Upper lobe of left lung (tissue), 6 donors: ENCODE data around the gene KCNF1. TPM values are rescaled to one million over a fixed set of nuclear protein-coding genes. Genes with fewer than 3 reads are reported as not detected.

Source experiments
- ATAC-seq, 2 donors: fragments of 200-7000 bp; cut with Tn5 transposase; one replicate each; pipeline ENCODE4 v1.9.1; 2022; ENCODE audit warnings: mild to moderate bottlenecking in 2 of 2, moderate library complexity in 2 of 2; ENCODE audit not compliant: low FRiP score in 2 of 2
- DNase-seq, 2 donors: peaks; one replicate each; pipeline ENCODE4 v3.0.0-alpha.2; 2019 to 2020
- H3K27ac ChIP-seq, 4 donors: fragments of 200-600 bp; sonication (generic); one replicate each; pipeline ENCODE4 v1.5.1; 2016 to 2019
- H3K27me3 ChIP-seq, 4 donors: fragments of 200-600 bp; sonication (generic); one replicate each; pipeline ENCODE4 v1.5.1; 2017 to 2019
- H3K36me3 ChIP-seq, 4 donors: fragments of 200-600 bp; sonication (generic); one replicate each; pipeline ENCODE4 v1.5.1; 2016 to 2019
- H3K4me1 ChIP-seq, 4 donors: fragments of 200-600 bp; sonication (generic); one replicate each; pipeline ENCODE4 v1.5.1; 2018 to 2019
- H3K4me3 ChIP-seq, 4 donors: fragments of 200-600 bp; sonication (generic); one replicate each; pipeline ENCODE4 v1.5.1; 2017 to 2019; ENCODE audit warnings: mild to moderate bottlenecking in 2 of 4, moderate library complexity in 1 of 4
- H3K9me3 ChIP-seq, 4 donors: fragments of 200-600 bp; sonication (generic); one replicate each; pipeline ENCODE4 v1.5.1; 2018 to 2019
- CTCF ChIP-seq, 6 experiments: fragments of 450-650 bp in 4 of 6; fragments of 200-600 bp in 2 of 6; sonication (generic) in 2 of 6; IDR thresholded peaks; one replicate each; pipeline ENCODE4 v1.5.1; 2016 to 2019; ENCODE audit warnings: antibody characterized with exemption in 6 of 6
- EP300 ChIP-seq, 4 donors: sonication (generic); formaldehyde crosslinking; IDR thresholded peaks; one replicate each; pipeline ENCODE4 v1.5.1; 2017; ENCODE audit warnings: antibody characterized with exemption in 4 of 4, control low read depth in 2 of 4
- POLR2A ChIP-seq, 4 donors: fragments of 450-650 bp; IDR thresholded peaks; one replicate each; pipeline ENCODE4 v1.5.1; 2016 to 2017; ENCODE audit warnings: antibody characterized with exemption in 4 of 4, mild to moderate bottlenecking in 2 of 4
- POLR2AphosphoS5 ChIP-seq, 2 donors: sonication (generic); formaldehyde crosslinking; IDR thresholded peaks; one replicate each; pipeline ENCODE4 v1.5.1; 2017; ENCODE audit warnings: antibody characterized with exemption in 2 of 2
- WGBS, 2 donors: methylation state at CpG; one replicate each; pipeline ENCODE4 v1.1.5; 2017 to 2018; 5-methylcytosine and 5-hydroxymethylcytosine counted together
- total RNA-seq, 6 donors: library from RNA; depleted of rRNA in 4 of 6; stranded (reverse); fragments of >200 nt in 4 of 6; gene quantifications; one replicate each; pipeline versions ENCODE4 v1.1.0 to v1.2.1, GENCODE V29; 2016 to 2021
- donor health status: DM: no; HTN: no; CAD: no; lungs with moderate emphysema.
- donor health status: DM: no; HTN: yes; CAD: no; lungs with severe emphysema.

KCNF1 gene
- total RNA-seq, 6 donors from 2014 or later = 0.15 to 1.1 TPM; not detected in 4

- H3K36me3 ChIP-seq = no peaks in the 10 kb centered on the region
- TF ChIP-seq POLR2AphosphoS5 (IDR thresholded peaks at IDR 0.05) (no peak), CTCF (IDR thresholded peaks at IDR 0.05) (no peak), EP300 (IDR thresholded peaks at IDR 0.05) (no peak), POLR2A (IDR thresholded peaks at IDR 0.05) (no peak)
- WGBS, 2 donors = 76 to 78% methylated on average over 7 of the region's 7 CpGs
- DNase-seq (no peak), ATAC-seq (no peak)
- H3K4me1 ChIP-seq = peaks cover 0 to 3% (median 0%) of the 10 kb centered on the region in 4 donors
- no peak overlapping the region for H3K27ac ChIP-seq
- H3K9me3 ChIP-seq = peaks cover 0 to 10% (median 6%) of the 10 kb centered on the region in 4 donors
- no peak overlapping the region for H3K4me3 ChIP-seq
- no peaks in the 10 kb centered on the region for H3K27me3 ChIP-seq
Measured at GRCh38 chr2:10934308-10934978, 22.7 kb downstream of the KCNF1 start.

GRCh38 chr2:10934979-10935350 lies 23.2 kb downstream of the KCNF1 start:
- no peak overlapping the region for H3K27ac ChIP-seq
- no peak for TF ChIP-seq EP300 (IDR thresholded peaks at IDR 0.05)
- peaks cover 0 to 15% (median 6%) of the 10 kb centered on the region in 4 donors for H3K9me3 ChIP-seq
- H3K4me1 ChIP-seq = peaks cover 0 to 3% (median 0%) of the 10 kb centered on the region in 4 donors
- no peak overlapping the region for H3K4me3 ChIP-seq
- no peaks in the 10 kb centered on the region for H3K27me3 ChIP-seq
- H3K36me3 ChIP-seq = no peaks in the 10 kb centered on the region
- 47 to 68% methylated on average over 3 to 15 of the region's 15 CpGs for WGBS, 2 donors
- DNase-seq (no peak), ATAC-seq (no peak)

- WGBS, 2 donors = 83 to 89% methylated on average over 18 of the region's 18 CpGs
- Histone ChIP-seq H3K4me1 (peaks cover 0 to 3% (median 0%) of the 10 kb centered on the region in 4 donors), H3K27ac (no peak overlapping the region), H3K9me3 (peaks cover 0 to 15% (median 6%) of the 10 kb centered on the region in 4 donors), H3K27me3 (no peaks in the 10 kb centered on the region), H3K36me3 (no peaks in the 10 kb centered on the region), H3K4me3 (no peak overlapping the region)
- DNase-seq (no peak), ATAC-seq (no peak)
- TF ChIP-seq POLR2AphosphoS5 (IDR thresholded peaks at IDR 0.05) = no peak
- TF ChIP-seq EP300 (IDR thresholded peaks at IDR 0.05) = no peak
- no peak for TF ChIP-seq POLR2A (IDR thresholded peaks at IDR 0.05)
- no peak for TF ChIP-seq CTCF (IDR thresholded peaks at IDR 0.05)
Measured at GRCh38 chr2:10935366-10935918, 23.7 kb downstream of the KCNF1 start.

- no peak overlapping the region for H3K27ac ChIP-seq
- DNase-seq = no peak
- H3K36me3 ChIP-seq = no peaks in the 10 kb centered on the region
- no peaks in the 10 kb centered on the region for H3K27me3 ChIP-seq
- 66 to 72% methylated on average over 17 of the region's 17 CpGs for WGBS, 2 donors
- peaks cover 0 to 3% (median 0%) of the 10 kb centered on the region in 4 donors for H3K4me1 ChIP-seq
- TF ChIP-seq CTCF (IDR thresholded peaks at IDR 0.05) = peak in 1 of 6 experiments; percentile 6
- TF ChIP-seq POLR2A (IDR thresholded peaks at IDR 0.05) = no peak
- TF ChIP-seq EP300 (IDR thresholded peaks at IDR 0.05) = no peak
- TF ChIP-seq POLR2AphosphoS5 (IDR thresholded peaks at IDR 0.05) = peak in 1 of 2 donors; percentile 37
- no peak overlapping the region for H3K4me3 ChIP-seq
- ATAC-seq = no peak
- H3K9me3 ChIP-seq = peaks cover 0 to 15% (median 6%) of the 10 kb centered on the region in 4 donors
Measured at GRCh38 chr2:10935953-10936942, 24.5 kb downstream of the KCNF1 start.

- H3K27me3 ChIP-seq = no peaks in the 10 kb centered on the region
- ATAC-seq (no peak), DNase-seq (no peak)
- H3K9me3 ChIP-seq = peaks cover 0 to 15% (median 6%) of the 10 kb centered on the region in 4 donors
- H3K36me3 ChIP-seq = no peaks in the 10 kb centered on the region
- 95 to 96% methylated on average over 3 of the region's 3 CpGs for WGBS, 2 donors
- H3K27ac ChIP-seq = no peak overlapping the region
- no peak for TF ChIP-seq CTCF (IDR thresholded peaks at IDR 0.05)
- H3K4me1 ChIP-seq = no peaks in the 10 kb centered on the region
- H3K4me3 ChIP-seq = no peak overlapping the region
Measured at GRCh38 chr2:10939058-10939457, 27.3 kb downstream of the KCNF1 start.
